CD4-positive, alpha-beta T cell treated with Interleukin-6 at 100 ng/mL for 8 hours (primary cell): ENCODE data around the gene ZNF697.
A peak's percentile ranks its signal among the peaks of the same experiment; 100 is the strongest.
"Not testable (repeated sequence)": the region's sequence is repeated elsewhere in the genome, so short reads cannot be mapped to it uniquely, and the experiment has no call there.

Experiments
- DNase-seq: peaks from one replicate; pipeline ENCODE4 v3.0.0-alpha.2; 2020; ENCODE audit warnings: mixed read lengths, low spot score

Gene ZNF697

GRCh38 chr1:119647734-119648619, at the start of gene ZNF697:
TSS of gene ZNF697 (minus strand) at chr1:119648266. CDS start at chr1:119626100, 22,166 bp downstream.
- DNase-seq, result peak; percentile 15

GRCh38 chr1:119697598-119697997, 49.5 kb upstream of the ZNF697 start:
- DNase-seq, result no peak

GRCh38 chr1:119696863-119697262, 48.8 kb upstream of the ZNF697 start:
- not testable (repeated sequence) for DNase-seq

GRCh38 chr1:119689511-119689910, 41.4 kb upstream of the ZNF697 start:
- no peak for DNase-seq

GRCh38 chr1:119688810-119689209, 40.7 kb upstream of the ZNF697 start:
- DNase-seq, result no peak

GRCh38 chr1:119687434-119688079, 39.5 kb upstream of the ZNF697 start:
- no peak for DNase-seq

GRCh38 chr1:119686661-119687060, 38.6 kb upstream of the ZNF697 start:
- DNase-seq, result no peak

GRCh38 chr1:119683893-119684292, 35.8 kb upstream of the ZNF697 start:
- no peak for DNase-seq

GRCh38 chr1:119682141-119682540, 34.1 kb upstream of the ZNF697 start:
- DNase-seq, result no peak

- DNase-seq, result no peak
These were observed 33.5 kb upstream of the ZNF697 start for GRCh38 chr1:119681560-119681959.

- no peak for DNase-seq
These were observed 32.7 kb upstream of the ZNF697 start for GRCh38 chr1:119680723-119681122.

GRCh38 chr1:119680193-119680592, 32.1 kb upstream of the ZNF697 start:
- DNase-seq, result no peak

- no peak for DNase-seq
These were observed 31.2 kb upstream of the ZNF697 start for GRCh38 chr1:119679223-119679622.

- DNase-seq, result no peak
These were observed 28.6 kb upstream of the ZNF697 start for GRCh38 chr1:119676571-119677206.

- DNase-seq, result peak; percentile 46
These were observed 27.6 kb upstream of the ZNF697 start for GRCh38 chr1:119675349-119676345.

- DNase-seq, result peak; percentile 4
These were observed 26.8 kb upstream of the ZNF697 start for GRCh38 chr1:119674835-119675289.

- DNase-seq, result no peak
These were observed 26.1 kb upstream of the ZNF697 start for GRCh38 chr1:119674111-119674526.

GRCh38 chr1:119673171-119673940, 25.3 kb upstream of the ZNF697 start:
- DNase-seq, result no peak

GRCh38 chr1:119670898-119671297, 22.8 kb upstream of the ZNF697 start:
- DNase-seq, result no peak

- no peak for DNase-seq
These were observed 19.1 kb upstream of the ZNF697 start for GRCh38 chr1:119667173-119667572.

GRCh38 chr1:119664067-119664466, 16.0 kb upstream of the ZNF697 start:
- DNase-seq, result no peak
